GM12873 (cell line): ENCODE results near the gene EIF2S3.
A peak's percentile ranks its signal among the peaks of the same experiment; 100 is the strongest.

Experiments
- TF ChIP-seq, protein P1 (sequence below): IDR thresholded peaks from 2 replicates; pipeline ENCODE4 v1.5.1; 2012; ENCODE audit warnings: low read depth, mild to moderate bottlenecking, moderate library complexity, low read length, control low read depth; ENCODE audit not compliant: insufficient read depth; ENCODE audit errors: missing control alignments

EIF2S3 gene

GRCh38 chrX:24019448-24019847 lies 35.3 kb upstream of the EIF2S3 start:
- TF ChIP-seq, protein P1, sequence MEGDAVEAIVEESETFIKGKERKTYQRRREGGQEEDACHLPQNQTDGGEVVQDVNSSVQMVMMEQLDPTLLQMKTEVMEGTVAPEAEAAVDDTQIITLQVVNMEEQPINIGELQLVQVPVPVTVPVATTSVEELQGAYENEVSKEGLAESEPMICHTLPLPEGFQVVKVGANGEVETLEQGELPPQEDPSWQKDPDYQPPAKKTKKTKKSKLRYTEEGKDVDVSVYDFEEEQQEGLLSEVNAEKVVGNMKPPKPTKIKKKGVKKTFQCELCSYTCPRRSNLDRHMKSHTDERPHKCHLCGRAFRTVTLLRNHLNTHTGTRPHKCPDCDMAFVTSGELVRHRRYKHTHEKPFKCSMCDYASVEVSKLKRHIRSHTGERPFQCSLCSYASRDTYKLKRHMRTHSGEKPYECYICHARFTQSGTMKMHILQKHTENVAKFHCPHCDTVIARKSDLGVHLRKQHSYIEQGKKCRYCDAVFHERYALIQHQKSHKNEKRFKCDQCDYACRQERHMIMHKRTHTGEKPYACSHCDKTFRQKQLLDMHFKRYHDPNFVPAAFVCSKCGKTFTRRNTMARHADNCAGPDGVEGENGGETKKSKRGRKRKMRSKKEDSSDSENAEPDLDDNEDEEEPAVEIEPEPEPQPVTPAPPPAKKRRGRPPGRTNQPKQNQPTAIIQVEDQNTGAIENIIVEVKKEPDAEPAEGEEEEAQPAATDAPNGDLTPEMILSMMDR, result no peak

GRCh38 chrX:24020306-24020876 lies 34.4 kb upstream of the EIF2S3 start:
- TF ChIP-seq, protein P1, result no peak

DNA sequence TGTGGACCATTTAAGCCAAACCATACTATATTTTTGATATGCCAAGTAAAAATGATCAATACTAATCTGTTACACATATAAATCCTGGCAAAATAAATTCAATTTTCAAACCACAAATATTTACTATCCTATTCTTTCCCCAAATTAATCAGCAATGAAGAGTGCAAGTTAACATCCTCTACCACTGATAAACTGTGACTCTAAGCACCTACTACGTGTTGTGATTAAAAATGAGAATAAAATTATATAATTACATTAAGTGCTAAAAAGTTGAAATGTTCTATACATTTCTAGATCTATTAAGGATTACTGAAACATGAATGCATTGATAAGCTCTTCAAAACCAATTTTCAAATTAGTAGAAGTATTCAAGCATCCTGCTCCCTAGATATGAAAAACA lies 31.2 kb upstream of the EIF2S3 start:
- TF ChIP-seq, protein P1, result no peak

DNA sequence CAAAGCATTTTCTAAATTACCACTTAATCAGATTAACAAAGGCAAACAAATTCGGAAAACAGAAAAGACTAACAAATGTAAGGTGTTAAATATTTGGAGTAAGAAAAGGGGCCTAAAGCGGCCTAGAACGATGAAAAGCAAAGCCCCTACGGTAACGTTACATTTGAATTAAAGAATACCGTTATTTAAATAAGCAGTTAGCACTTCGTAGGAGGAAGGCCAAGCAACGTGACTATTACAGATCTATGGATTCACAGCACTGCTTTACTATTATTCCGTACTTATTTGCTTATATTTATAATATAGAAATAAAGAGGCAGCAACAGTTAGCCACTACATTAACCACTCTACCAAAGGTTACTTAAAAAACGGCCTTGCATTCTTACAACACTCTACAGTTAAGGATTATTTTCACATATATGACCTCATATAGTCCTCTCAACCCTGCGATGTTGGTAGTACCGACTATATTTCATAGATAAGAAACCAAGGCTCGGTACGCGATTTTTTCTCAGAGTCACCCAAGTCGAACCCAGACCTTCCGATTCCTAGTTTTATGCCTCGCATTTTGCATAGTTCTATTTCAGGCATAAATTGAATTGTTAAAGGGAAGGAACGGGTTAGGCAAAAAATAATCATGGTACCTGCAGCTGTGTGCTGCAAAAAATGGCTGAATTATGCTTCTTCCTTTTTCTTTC lies 30.6 kb upstream of the EIF2S3 start:
- TF ChIP-seq, protein P1, result no peak

- TF ChIP-seq, protein P1, result peak; percentile 25
These were observed 29.7 kb upstream of the EIF2S3 start for GRCh38 chrX:24024819-24025740.

DNA sequence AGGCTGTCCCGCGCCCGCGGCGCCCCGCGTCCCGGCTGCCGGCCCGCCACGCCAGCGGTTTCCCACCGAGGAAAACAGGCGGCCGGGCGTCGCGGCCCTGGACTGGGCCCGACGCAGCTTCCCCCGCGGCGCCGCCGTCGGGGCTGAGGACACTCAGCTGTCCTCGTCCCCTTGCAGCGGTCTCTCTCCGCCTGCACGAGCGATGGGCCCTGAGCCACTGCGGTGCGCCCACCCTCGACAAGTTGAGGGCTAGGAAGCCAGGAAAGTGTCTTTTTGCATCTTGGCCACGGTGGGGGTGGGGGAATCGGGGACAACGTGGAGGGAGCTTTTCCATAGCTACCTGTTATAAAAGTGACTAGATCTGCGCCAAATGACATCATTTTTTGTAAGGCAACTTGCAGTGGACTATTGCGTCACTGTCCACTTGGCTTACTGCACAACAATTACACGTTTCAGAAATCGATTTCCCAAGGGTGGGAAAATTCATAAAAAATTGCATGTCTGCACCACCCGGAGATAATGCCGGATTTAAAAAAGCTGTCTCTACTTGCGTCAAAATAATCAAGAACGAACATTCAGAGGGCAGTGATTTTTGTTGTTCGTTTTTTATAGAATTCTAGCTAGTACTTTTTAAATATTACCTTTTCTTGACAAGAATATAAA lies 28.9 kb upstream of the EIF2S3 start:
- TF ChIP-seq, protein P1, result no peak
